Endothelial cell of umbilical vein (primary cell): ENCODE data around the gene LILRB5. TPM values are rescaled to one million over a fixed set of nuclear protein-coding genes. Genes with fewer than 3 reads are reported as not detected.
"Not testable (repeated sequence)": the region's sequence is repeated elsewhere in the genome, so short reads cannot be mapped to it uniquely, and the experiment has no call there.

Experiments
- BruUV-seq: library from RNA; stranded (reverse); fragments of 400-500 nt; replicated peaks from 2 replicates; lab custom pipeline; 2021; lab: Mats Ljungman, UMichigan
- CTCF ChIA-PET: fragments of 300-600, 350-600 bp; sonication (Branson Sonifier 250); formaldehyde crosslinking; loops from one replicate; lab custom pipeline; 2021; ENCODE audit warnings: antibody characterized with exemption, inconsistent platforms; lab: Charles Lee
- POLR2A ChIA-PET: fragments of 300-600, 350-600 bp; sonication (Branson Sonifier 250); formaldehyde crosslinking; loops from one replicate; lab custom pipeline; 2021; ENCODE audit warnings: antibody characterized with exemption, inconsistent platforms; lab: Charles Lee
- DNase-seq: peaks from one replicate; pipeline ENCODE4 v3.0.0-alpha.2; 2011; ENCODE audit warnings: low read depth, low spot score
- FAIRE-seq: peaks from 2 replicates; lab custom pipeline; 2011; peaks lifted over from hg19 to GRCh38; lab: Jason Lieb, UNC
- H2AFZ ChIP-seq: 2 replicates; pipeline ENCODE4 v1.6.0; 2012; ENCODE audit warnings: low read depth, low read length, control low read depth, inconsistent platforms
- H3K27ac ChIP-seq: 2 replicates; pipeline ENCODE4 v1.5.1; 2011; ENCODE audit warnings: low read depth, mild to moderate bottlenecking, control low read depth, low read length, moderate library complexity; ENCODE audit not compliant: insufficient read depth
- H3K27me3 ChIP-seq, 2 experiments: 2 replicates each; pipeline versions ENCODE4 v1.6.0 to v1.6.1; 2011; ENCODE audit warnings: low read length in 2 of 2, mixed read lengths in 1 of 2; ENCODE audit not compliant: control insufficient read depth in 2 of 2, insufficient read depth in 2 of 2
- H3K36me3 ChIP-seq, 2 experiments: 2 replicates in 1 of 2; 3 replicates in 1 of 2; pipeline ENCODE4 v1.5.1; 2011; ENCODE audit warnings: low read length in 2 of 2, mild to moderate bottlenecking in 1 of 2, moderate library complexity in 1 of 2; ENCODE audit not compliant: control insufficient read depth in 2 of 2, insufficient read depth in 2 of 2; ENCODE audit errors: extremely low read depth in 1 of 2
- H3K4me1 ChIP-seq: 3 replicates; pipeline ENCODE4 v1.5.1; 2011; ENCODE audit warnings: mild to moderate bottlenecking, low read length; ENCODE audit not compliant: control insufficient read depth, insufficient read depth; ENCODE audit errors: extremely low read depth
- H3K4me2 ChIP-seq: 2 replicates; pipeline ENCODE4 v1.6.1; 2011; ENCODE audit warnings: low read length, control low read depth, mixed read lengths; ENCODE audit not compliant: insufficient read depth
- H3K4me3 ChIP-seq, 3 experiments: fragments of 200-600 bp in 1 of 3; sonication (generic), shearing (Covaris generic) in 1 of 3; replicated peaks in 1 of 3; 2 replicates each; pipeline ENCODE4 v1.5.1; 2011 to 2016; ENCODE audit warnings: control low read depth in 3 of 3, low read length in 3 of 3, mild to moderate bottlenecking in 2 of 3, inconsistent platforms in 1 of 3, low read depth in 1 of 3, moderate library complexity in 1 of 3; ENCODE audit not compliant: insufficient read depth in 1 of 3
- H3K79me2 ChIP-seq: 2 replicates; pipeline ENCODE4 v1.6.0; 2012; ENCODE audit warnings: low read length, inconsistent platforms; ENCODE audit not compliant: control insufficient read depth, insufficient read depth
- H3K9ac ChIP-seq: replicated peaks from 2 replicates; pipeline ENCODE3; 2011; ENCODE audit warnings: low read length, control low read depth; ENCODE audit not compliant: insufficient read depth; ENCODE audit errors: extremely low read depth
- H3K9me1 ChIP-seq: replicated peaks from 3 replicates; pipeline ENCODE4 v1.6.0; 2011; ENCODE audit warnings: mild to moderate bottlenecking, low read length; ENCODE audit not compliant: control insufficient read depth, insufficient read depth; ENCODE audit errors: extremely low read depth
- H3K9me3 ChIP-seq: replicated peaks from 2 replicates; pipeline ENCODE4 v1.5.1; 2012; ENCODE audit warnings: low read length, inconsistent platforms; ENCODE audit not compliant: control insufficient read depth, insufficient read depth
- H4K20me1 ChIP-seq: replicated peaks from 2 replicates; pipeline ENCODE3; 2011; ENCODE audit warnings: mild to moderate bottlenecking, low read length; ENCODE audit not compliant: control insufficient read depth, insufficient read depth; ENCODE audit errors: extremely low read depth
- CTCF ChIP-seq, 2 donors: IDR thresholded peaks; 1 replicate in 1 of 2; 2 replicates in 1 of 2; pipeline ENCODE4 v1.5.1; 2011; ENCODE audit warnings: low read length in 2 of 2, mild to moderate bottlenecking in 2 of 2, moderate library complexity in 2 of 2, control low read depth in 1 of 2, inconsistent platforms in 1 of 2, low read depth in 1 of 2; ENCODE audit not compliant: insufficient read depth in 1 of 2; ENCODE audit errors: extremely low read depth in 1 of 2
- EZH2 ChIP-seq: IDR thresholded peaks from 2 replicates; pipeline ENCODE4 v1.6.1; 2012; ENCODE audit warnings: borderline replicate concordance, low read depth, mild to moderate bottlenecking, moderate library complexity, low read length, inconsistent platforms; ENCODE audit not compliant: severe bottlenecking
- FOS ChIP-seq: IDR thresholded peaks from 2 replicates; pipeline ENCODE4 v1.6.1; 2011; ENCODE audit warnings: mild to moderate bottlenecking, low read length, moderate library complexity, borderline replicate concordance; ENCODE audit not compliant: insufficient read depth
- GATA2 ChIP-seq: IDR thresholded peaks from 2 replicates; pipeline ENCODE4 v1.7.0; 2011; ENCODE audit warnings: low read depth, mild to moderate bottlenecking, moderate library complexity, mixed read lengths, low read length; ENCODE audit not compliant: insufficient read length, insufficient read depth
- JUN ChIP-seq: IDR thresholded peaks from 2 replicates; pipeline ENCODE4 v1.6.1; 2011; ENCODE audit warnings: borderline replicate concordance, low read depth; ENCODE audit not compliant: insufficient read length, insufficient read depth
- MAX ChIP-seq: IDR thresholded peaks from 2 replicates; pipeline ENCODE4 v1.6.1; 2011; ENCODE audit not compliant: insufficient read depth, insufficient read length
- MYC ChIP-seq: IDR thresholded peaks from one replicate; pipeline ENCODE4 v1.6.1; 2011; ENCODE audit warnings: mild to moderate bottlenecking, low read depth, low read length
- POLR2A ChIP-seq: IDR thresholded peaks from 2 replicates; pipeline ENCODE4 v1.6.1; 2012; ENCODE audit warnings: low read depth, mild to moderate bottlenecking, control low read depth, low read length
- POLR2AphosphoS5 ChIP-seq: IDR thresholded peaks from 2 replicates; pipeline ENCODE4 v1.6.1; 2012; ENCODE audit warnings: low read depth, mild to moderate bottlenecking, control low read depth, low read length, moderate library complexity; ENCODE audit not compliant: insufficient read depth
- dilution Hi-C: fragments of 300-500 bp; cut with MboI; formaldehyde crosslinking; loops from one replicate; pipeline ENCODE4 v1.15.0; 2019; ENCODE audit warnings: low sequenced_read_pairs; ENCODE audit not compliant: extremely low pct_ligation_motif_present
- intact Hi-C: fragments of 100-400 bp; cut with micrococcal nuclease; formaldehyde crosslinking; loops from one replicate; pipeline ENCODE4 v1.10.0; 2022
- polyA plus RNA-seq, 4 experiments: library from polyadenylated mRNA; depleted of rRNA in 3 of 4; stranded (reverse) in 3 of 4; unstranded in 1 of 4; fragments of >200 nt; gene quantifications; 2 replicates each; pipeline versions ENCODE4 v1.2.1 to v1.2.3, GENCODE V29; 2011 to 2012; ENCODE audit warnings: missing spikeins in 1 of 4
- total RNA-seq: library from RNA; stranded (reverse); gene quantifications from 2 replicates; pipeline ENCODE4 v1.2.3, GENCODE V29; 2021

Gene LILRB5
- total and polyA plus RNA-seq, 2 donors (not counting 3 experiments of a cell fraction or from before 2014, with no cell fraction given) = not detected

- H3K9me1 ChIP-seq, H3K9ac ChIP-seq, DNase-seq, dilution Hi-C loops, CTCF ChIA-PET, FAIRE-seq, H3K27me3 ChIP-seq, H3K4me3 ChIP-seq, H3K9me3 ChIP-seq, H4K20me1 ChIP-seq, H2AFZ ChIP-seq, H3K4me2 ChIP-seq, H3K27ac ChIP-seq, intact Hi-C loops, BruUV-seq: not testable (repeated sequence)
- Histone ChIP-seq H3K79me2 (peaks cover 66% of the 10 kb centered on the region), H3K4me1 (peaks cover 50% of the 10 kb centered on the region), H3K36me3 (peaks cover 36 to 49% of the 10 kb centered on the region in 2 experiments)
- POLR2A ChIA-PET = interaction anchor here (0.8 to 1.7 kb wide), 2 partner anchors 16 to 18 kb away, joined by 3 to 5 read pairs; partner anchors contain the start of genes MBOAT7 and TSEN34
Observed at GRCh38 chr19:54207193-54207592, 49.9 kb downstream of the LILRB5 start.

GRCh38 chr19:54206831-54207177 is 50.3 kb downstream of the LILRB5 start:
- H3K9ac ChIP-seq = no peak overlapping the region

More at GRCh38 chr19:54206831-54207177, 50.3 kb downstream of the LILRB5 start:
- no peak overlapping the region for H3K4me3 ChIP-seq
- dilution Hi-C loops (no loop called here), intact Hi-C loops (no loop called here)
- no peak for TF ChIP-seq CTCF (IDR thresholded peaks at IDR 0.05; ENCODE audit: extremely low read depth in 1 of 2, insufficient read depth in 1 of 2, low read depth in 1 of 2, low read length in 2 of 2)
- no peak for TF ChIP-seq EZH2
- no peak for TF ChIP-seq FOS
- no peak for TF ChIP-seq POLR2A
- TF ChIP-seq JUN = no peak
- TF ChIP-seq MAX = no peak
- TF ChIP-seq GATA2 = no peak
- TF ChIP-seq POLR2AphosphoS5 = no peak
- no peak for TF ChIP-seq MYC
- peaks cover 54% of the 10 kb centered on the region for H3K4me1 ChIP-seq
- peaks cover 39 to 53% of the 10 kb centered on the region in 2 experiments for H3K36me3 ChIP-seq
- ChIA-PET POLR2A (interaction anchor here (0.8 kb wide), 1 partner anchor 16 kb away, joined by 3 read pairs; the partner anchor contains the start of gene TSEN34), CTCF (interaction anchor here (0.6 kb wide), 1 partner anchor 38 kb away, joined by 3 read pairs; no protein-coding TSS in a partner anchor)
- no peak overlapping the region for H3K27ac ChIP-seq
- no peaks in the 10 kb centered on the region for H3K27me3 ChIP-seq
- BruUV-seq = no TSS peak
- DNase-seq (no peak), FAIRE-seq (no peak)
- H3K79me2 ChIP-seq = peaks cover 70% of the 10 kb centered on the region
- H4K20me1 ChIP-seq = peaks cover under 1% of the 10 kb centered on the region
- H3K9me1 ChIP-seq = no peaks in the 10 kb centered on the region
- no peaks in the 10 kb centered on the region for H3K9me3 ChIP-seq
- no peak overlapping the region for H3K4me2 ChIP-seq
- H2AFZ ChIP-seq = no peak overlapping the region
